H1 (cell line): ENCODE data around the gene IGFBP3. TPM values are rescaled to one million over a fixed set of nuclear protein-coding genes. Genes with fewer than 3 reads are reported as not detected.

Experiments used
- CTCF ChIA-PET: fragments of 300-600 bp; sonication (Branson Sonifier 250); formaldehyde crosslinking; loops from one replicate; lab custom pipeline; 2021; ENCODE audit not compliant: partially characterized antibody; lab: Charles Lee
- POLR2A ChIA-PET: fragments of 300-600 bp; sonication (Branson Sonifier 250); formaldehyde crosslinking; loops from one replicate; lab custom pipeline; 2021; ENCODE audit warnings: inconsistent platforms; ENCODE audit not compliant: partially characterized antibody; lab: Charles Lee
- DNase-seq, 2 experiments: peaks; one replicate each; pipeline versions ENCODE4 v3.0.0 to v3.0.0-alpha.2; 2010 to 2022; ENCODE audit warnings: low spot score in 2 of 2, low read depth in 1 of 2, mixed read lengths in 1 of 2
- FAIRE-seq: peaks from 2 replicates; lab custom pipeline; 2011; peaks lifted over from hg19 to GRCh38; lab: Jason Lieb, UNC
- H2AFZ ChIP-seq: 2 replicates; pipeline ENCODE4 v1.8.1; 2012; ENCODE audit warnings: low read length, inconsistent platforms
- H2AK5ac ChIP-seq: 2 replicates; pipeline ENCODE4 v1.6.1; 2013; ENCODE audit warnings: low read depth, low read length
- H2BK120ac ChIP-seq: replicated peaks from 2 replicates; pipeline ENCODE3; 2013; ENCODE audit warnings: low read depth, low read length, inconsistent platforms
- H2BK12ac ChIP-seq: 2 replicates; pipeline ENCODE4 v1.6.1; 2013; ENCODE audit warnings: low read depth, low read length
- H2BK15ac ChIP-seq: 2 replicates; pipeline ENCODE4 v1.6.1; 2013; ENCODE audit warnings: low read length
- H2BK20ac ChIP-seq: 2 replicates; pipeline ENCODE4 v1.6.1; 2013; ENCODE audit warnings: low read length
- H2BK5ac ChIP-seq: 2 replicates; pipeline ENCODE4 v1.6.1; 2013; ENCODE audit warnings: low read depth, low read length
- H3K14ac ChIP-seq: 2 replicates; pipeline ENCODE4 v1.6.1; 2013; ENCODE audit warnings: inconsistent platforms; ENCODE audit not compliant: insufficient read length
- H3K18ac ChIP-seq: 2 replicates; pipeline ENCODE4 v1.6.1; 2013; ENCODE audit warnings: low read length; ENCODE audit errors: extremely low read depth
- H3K23ac ChIP-seq: 2 replicates; pipeline ENCODE4 v1.6.1; 2013; ENCODE audit warnings: inconsistent platforms; ENCODE audit not compliant: insufficient read length
- H3K23me2 ChIP-seq: 2 replicates; pipeline ENCODE4 v1.6.1; 2013; ENCODE audit warnings: low read depth, low read length
- H3K27ac ChIP-seq: 2 replicates; pipeline ENCODE4 v1.6.1; 2011; ENCODE audit warnings: low read depth, low read length, inconsistent platforms
- H3K27me3 ChIP-seq, 4 experiments: replicated peaks in 1 of 4; 1 replicate in 1 of 4; 2 replicates in 3 of 4; pipeline versions ENCODE4 v1.6.1 to v1.8.1; 2011 to 2013; ENCODE audit warnings: low read length in 3 of 4, mild to moderate bottlenecking in 3 of 4, inconsistent platforms in 2 of 4, mixed read lengths in 2 of 4, moderate library complexity in 1 of 4; ENCODE audit not compliant: control insufficient read depth in 3 of 4, insufficient read depth in 3 of 4; ENCODE audit errors: extremely low read depth in 1 of 4
- H3K36me3 ChIP-seq, 4 experiments: 2 replicates each; pipeline versions ENCODE4 v1.6.1 to v1.8.1; 2011 to 2013; ENCODE audit warnings: mild to moderate bottlenecking in 4 of 4, low read length in 3 of 4, moderate library complexity in 2 of 4, control low read depth in 1 of 4, inconsistent platforms in 1 of 4; ENCODE audit not compliant: insufficient read depth in 4 of 4, control insufficient read depth in 2 of 4
- H3K4ac ChIP-seq: replicated peaks from 2 replicates; pipeline ENCODE3; 2013; ENCODE audit warnings: low read length, low read depth, mixed read lengths, inconsistent platforms; ENCODE audit not compliant: insufficient read length
- H3K4me1 ChIP-seq, 4 experiments: replicated peaks in 1 of 4; 1 replicate in 1 of 4; 2 replicates in 3 of 4; pipeline versions ENCODE4 v1.6.1 to v1.8.1; 2011 to 2013; ENCODE audit warnings: low read length in 3 of 4, inconsistent platforms in 2 of 4, mixed read lengths in 1 of 4; ENCODE audit not compliant: insufficient read depth in 4 of 4, control insufficient read depth in 3 of 4
- H3K4me2 ChIP-seq, 2 experiments: 2 replicates each; pipeline versions ENCODE4 v1.6.1 to v1.8.1; 2011 to 2013; ENCODE audit warnings: low read depth in 2 of 2, low read length in 2 of 2, control low read depth in 1 of 2, inconsistent platforms in 1 of 2, mild to moderate bottlenecking in 1 of 2; ENCODE audit not compliant: insufficient read depth in 1 of 2
- H3K4me3 ChIP-seq, 4 experiments: fragments of 200-600, 300-600 bp in 1 of 4; sonication (generic), shearing (Covaris generic), sonication (Bioruptor Twin) in 1 of 4; 2 replicates each; pipeline versions ENCODE4 v1.5.1 to v1.8.1; 2011 to 2016; ENCODE audit warnings: low read length in 4 of 4, low read depth in 3 of 4, control low read depth in 2 of 4, inconsistent platforms in 2 of 4, mild to moderate bottlenecking in 2 of 4, mixed read lengths in 1 of 4, moderate library complexity in 1 of 4; ENCODE audit not compliant: insufficient read depth in 2 of 4; ENCODE audit errors: extremely low read depth in 1 of 4
- H3K56ac ChIP-seq: replicated peaks from 2 replicates; pipeline ENCODE3; 2013; ENCODE audit warnings: low read depth, mild to moderate bottlenecking, mixed read lengths, low read length, inconsistent platforms; ENCODE audit not compliant: insufficient read length
- H3K79me1 ChIP-seq: 2 replicates; pipeline ENCODE4 v1.6.1; 2013; ENCODE audit warnings: low read depth, low read length, control low read depth
- H3K79me2 ChIP-seq, 2 experiments: 2 replicates each; pipeline versions ENCODE4 v1.6.1 to v1.8.1; 2012 to 2013; ENCODE audit warnings: low read length in 2 of 2, mild to moderate bottlenecking in 2 of 2, inconsistent platforms in 1 of 2; ENCODE audit not compliant: insufficient read depth in 2 of 2, control insufficient read depth in 1 of 2
- H3K9ac ChIP-seq, 4 experiments: replicated peaks in 1 of 4; 1 replicate in 1 of 4; 2 replicates in 3 of 4; pipeline versions ENCODE4 v1.6.1 to v1.8.1; 2011 to 2013; ENCODE audit warnings: low read depth in 3 of 4, low read length in 3 of 4, control low read depth in 2 of 4, mild to moderate bottlenecking in 2 of 4, moderate library complexity in 2 of 4, inconsistent platforms in 1 of 4; ENCODE audit errors: extremely low read depth in 1 of 4
- H3K9me3 ChIP-seq, 2 experiments: 2 replicates each; pipeline versions ENCODE4 v1.6.1 to v1.8.1; 2012 to 2013; ENCODE audit warnings: mild to moderate bottlenecking in 2 of 2, moderate library complexity in 2 of 2, control low read depth in 1 of 2, inconsistent platforms in 1 of 2, low read depth in 1 of 2, low read length in 1 of 2, mixed read lengths in 1 of 2; ENCODE audit not compliant: insufficient read depth in 2 of 2
- H4K20me1 ChIP-seq, 2 experiments: replicated peaks in 1 of 2; 2 replicates each; pipeline versions ENCODE3 to v1.8.1; 2011 to 2013; ENCODE audit warnings: inconsistent platforms in 2 of 2, low read length in 2 of 2, mild to moderate bottlenecking in 1 of 2; ENCODE audit not compliant: insufficient read depth in 2 of 2, control insufficient read depth in 1 of 2
- H4K5ac ChIP-seq: 2 replicates; pipeline ENCODE4 v1.6.1; 2013; ENCODE audit warnings: low read length, low read depth, mixed read lengths, inconsistent platforms; ENCODE audit not compliant: insufficient read length
- H4K8ac ChIP-seq: 2 replicates; pipeline ENCODE4 v1.8.0; 2013; ENCODE audit warnings: mild to moderate bottlenecking, moderate library complexity, low read length, inconsistent platforms; ENCODE audit not compliant: insufficient read depth; ENCODE audit errors: extremely low read depth
- H4K91ac ChIP-seq: replicated peaks from 2 replicates; pipeline ENCODE3; 2013; ENCODE audit warnings: low read length, mixed read lengths, inconsistent platforms; ENCODE audit not compliant: insufficient read length
- BRCA1 ChIP-seq: IDR thresholded peaks from 2 replicates; pipeline ENCODE4 v1.6.1; 2012; ENCODE audit warnings: low read depth, low read length, improper control_type of control experiment
- CEBPB ChIP-seq: IDR thresholded peaks from 2 replicates; pipeline ENCODE4 v1.6.1; 2012; ENCODE audit warnings: low read depth, low read length
- CREB1 ChIP-seq: IDR thresholded peaks from 2 replicates; pipeline ENCODE4 v1.6.1; 2012; ENCODE audit warnings: inconsistent platforms
- E2F6 ChIP-seq: IDR thresholded peaks from 2 replicates; pipeline ENCODE4 v1.6.1; 2012; ENCODE audit warnings: inconsistent platforms
- EGR1 ChIP-seq: IDR thresholded peaks from 2 replicates; pipeline ENCODE4 v1.6.1; 2011; ENCODE audit warnings: low read depth, low read length, borderline replicate concordance
- HDAC2 ChIP-seq, 2 experiments: fragments of 300-600 bp in 1 of 2; sonication (generic) in 1 of 2; IDR thresholded peaks; 2 replicates each; pipeline ENCODE4 v1.6.1; 2011 to 2012; ENCODE audit warnings: low read depth in 2 of 2, low read length in 2 of 2, mild to moderate bottlenecking in 2 of 2, moderate library complexity in 2 of 2, borderline replicate concordance in 1 of 2, inconsistent platforms in 1 of 2
- JUN ChIP-seq: IDR thresholded peaks from 2 replicates; pipeline ENCODE4 v1.6.1; 2011; ENCODE audit warnings: low read depth, mild to moderate bottlenecking, improper control_type of control experiment, low read length
- MAFK ChIP-seq: IDR thresholded peaks from 2 replicates; pipeline ENCODE4 v1.6.1; 2012; ENCODE audit warnings: low read depth, mild to moderate bottlenecking, improper control_type of control experiment, low read length
- NRF1 ChIP-seq: IDR thresholded peaks from 2 replicates; pipeline ENCODE4 v1.6.1; 2011; ENCODE audit warnings: mild to moderate bottlenecking, low read depth, low read length, improper control_type of control experiment
- SAP30 ChIP-seq: fragments of 300-600 bp; sonication (generic); IDR thresholded peaks from 2 replicates; pipeline ENCODE4 v1.7.1; 2012; ENCODE audit warnings: low read length, moderate library complexity, mild to moderate bottlenecking, inconsistent platforms; ENCODE audit not compliant: insufficient read depth, insufficient replicate concordance
- SP1 ChIP-seq: IDR thresholded peaks from 2 replicates; pipeline ENCODE4 v1.6.1; 2011; ENCODE audit warnings: low read depth, low read length
- SP4 ChIP-seq: IDR thresholded peaks from 2 replicates; pipeline ENCODE4 v1.6.1; 2012; ENCODE audit warnings: low read length, inconsistent platforms
- SUZ12 ChIP-seq: fragments of 200-600 bp; sonication (generic); IDR thresholded peaks from 2 replicates; pipeline ENCODE4 v1.6.1; 2012; ENCODE audit warnings: mild to moderate bottlenecking, inconsistent platforms, low read length, moderate library complexity, mixed read lengths
- TEAD4 ChIP-seq: IDR thresholded peaks from 2 replicates; pipeline ENCODE4 v1.6.1; 2012; ENCODE audit warnings: low read depth, low read length, inconsistent platforms, mixed read lengths
- YY1 ChIP-seq: IDR thresholded peaks from 2 replicates; pipeline ENCODE4 v1.6.1; 2011; ENCODE audit warnings: low read depth, mild to moderate bottlenecking, low read length
- WGBS, 2 experiments: shearing (Covaris generic) in 1 of 2; methylation state at CpG; one replicate each; pipeline versions ENCODE4 v1.1.6 to v1.1.7; 2013 to 2015; ENCODE audit warnings: low lambda C conversion rate in 2 of 2, mixed read lengths in 2 of 2, inconsistent platforms in 1 of 2, low coverage in 1 of 2, missing lambda C conversion rate in 1 of 2; ENCODE audit not compliant: insufficient replicate concordance in 2 of 2, insufficient coverage in 1 of 2, insufficient read length in 1 of 2; ENCODE audit errors: extremely low coverage in 1 of 2, missing lambda C conversion rate in 1 of 2; 5-methylcytosine and 5-hydroxymethylcytosine counted together
- polyA plus RNA-seq, 7 experiments: library from polyadenylated mRNA; depleted of rRNA in 3 of 7; stranded (reverse) in 5 of 7; unstranded in 2 of 7; fragments of >200 nt in 5 of 7; fragments of 200-250 nt in 2 of 7; gene quantifications; 1 replicate in 5 of 7; 2 replicates in 1 of 7; 4 replicates in 1 of 7; pipeline versions ENCODE4 v1.2.1 to v1.2.3, GENCODE V29; 2011 to 2013; ENCODE audit warnings: missing spikeins in 2 of 7, mixed read lengths in 2 of 7
- total RNA-seq: library from RNA; stranded (reverse); fragmentation: NEBNext Ultra II Directional; extraction: Animal tissue kit (Norgen Biotek cat#: 25700); gene quantifications from 2 replicates; pipeline ENCODE4 v1.2.1, GENCODE V29; 2021

The IGFBP3 gene
- total and polyA plus RNA-seq, 2 of the 8 experiments (the other 6 are each of a cell fraction or from before 2014, with no cell fraction given) = 5.5 to 12.1 TPM

- no peaks in the 10 kb centered on the region for H3K79me1 ChIP-seq
- H3K4ac ChIP-seq = no peak overlapping the region
- no peak overlapping the region for H2AK5ac ChIP-seq
- H3K27me3 ChIP-seq = peaks cover 14 to 48% (median 37%) of the 10 kb centered on the region in 4 experiments
- no peak overlapping the region for H3K18ac ChIP-seq
- no peak overlapping the region; the same call in 1 of the 2 replicates for H4K8ac ChIP-seq
- no peak overlapping the region for H4K5ac ChIP-seq
- H2BK15ac ChIP-seq = no peak overlapping the region
- no peaks in the 10 kb centered on the region for H3K79me2 ChIP-seq
- no peak for DNase-seq
- WGBS, 2 experiments = 91% methylated on average over 2 of the region's 2 CpGs; no CpG with 5 or more reads in 1 of the 2 experiments
- H3K36me3 ChIP-seq = peaks cover 0 to 6% (median 2%) of the 10 kb centered on the region in 4 experiments; a peak in 5 of 8 replicates
- H4K91ac ChIP-seq = no peak overlapping the region
- no peak overlapping the region for H3K56ac ChIP-seq
- no peak overlapping the region for H3K9ac ChIP-seq
- no peak for FAIRE-seq
- H2AFZ ChIP-seq = no peak overlapping the region
- no peak overlapping the region for H2BK5ac ChIP-seq
- H3K23ac ChIP-seq = no peak overlapping the region
- ChIA-PET CTCF (interaction anchor here (0.7 to 15.3 kb wide), 19 partner anchors 10 to 1268 kb away, joined by 3 to 242 read pairs (median 8); partner anchors contain the start of gene IGFBP1), POLR2A (no interaction called here)
- H2BK20ac ChIP-seq = no peak overlapping the region
- peaks cover 14% of the 10 kb centered on the region for H3K23me2 ChIP-seq
- H3K14ac ChIP-seq = no peak overlapping the region
- H2BK120ac ChIP-seq = no peak overlapping the region
- H3K9me3 ChIP-seq = no peaks in the 10 kb centered on the region
- peaks cover 2% of the 10 kb centered on the region in 2 experiments for H4K20me1 ChIP-seq
- H2BK12ac ChIP-seq = no peak overlapping the region
- H3K4me1 ChIP-seq = peaks cover 6 to 19% (median 7%) of the 10 kb centered on the region in 4 experiments; a peak in 6 of 7 replicates
- no peak overlapping the region for H3K4me2 ChIP-seq
- no peak overlapping the region for H3K27ac ChIP-seq
- H3K4me3 ChIP-seq = no peak overlapping the region
- no peak for TF ChIP-seq BRCA1
- no peak for TF ChIP-seq E2F6
- TF ChIP-seq CREB1 = no peak
- no peak for TF ChIP-seq HDAC2 (IDR thresholded peaks at IDR 0.05; ENCODE audit: borderline replicate concordance in 1 of 2, low read depth in 2 of 2, low read length in 2 of 2)
- no peak for TF ChIP-seq SAP30
- TF ChIP-seq NRF1 = no peak
- TF ChIP-seq YY1 = no peak
- no peak for TF ChIP-seq SUZ12
- no peak for TF ChIP-seq CEBPB
- TF ChIP-seq MAFK = no peak
- no peak for TF ChIP-seq TEAD4
- no peak for TF ChIP-seq JUN
- no peak for TF ChIP-seq EGR1
- no peak for TF ChIP-seq SP1
- TF ChIP-seq SP4 = no peak
These were observed 2.5 kb downstream of the IGFBP3 start for GRCh38 chr7:45918556-45918955.
